ENCODE results near the gene PPP1CA.
"Not testable (repeated sequence)": the region's sequence is repeated elsewhere in the genome, so short reads cannot be mapped to it uniquely, and the experiment has no call there.

Gene PPP1CA

DNA sequence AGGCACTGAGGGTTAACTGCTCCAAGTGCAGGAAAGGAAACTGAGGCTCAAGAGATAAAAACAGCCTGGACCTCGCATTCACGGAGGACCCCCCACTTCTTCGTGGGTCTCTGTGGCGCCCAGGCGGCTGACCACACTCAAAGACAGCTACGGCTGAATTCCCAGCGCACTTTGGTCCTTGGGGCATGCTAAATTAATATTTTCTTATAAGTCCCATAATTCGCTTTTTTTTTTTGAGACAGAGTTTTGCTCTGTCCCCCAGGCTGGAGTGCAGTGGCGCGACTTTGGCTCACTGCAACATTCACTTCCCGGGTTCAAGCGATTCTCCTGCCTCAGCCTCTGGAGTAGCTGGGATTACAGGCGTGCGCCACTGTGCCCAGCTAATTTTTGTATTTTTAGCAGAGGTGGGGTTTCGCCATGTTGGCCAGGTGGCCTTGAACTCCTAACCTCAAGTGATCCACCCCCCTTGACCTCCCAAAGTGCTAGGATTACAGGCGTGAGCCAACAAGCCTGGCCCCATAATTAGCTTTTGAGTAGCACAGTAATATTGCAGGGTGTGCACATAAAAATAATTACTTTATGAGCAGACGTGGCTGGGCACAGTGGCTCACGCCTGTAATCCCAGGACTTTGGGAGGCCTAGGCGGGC is 658 bp upstream of the PPP1CA start:
- not testable (repeated sequence) for DNase-seq (ENCODE audit: low spot score)

DNA sequence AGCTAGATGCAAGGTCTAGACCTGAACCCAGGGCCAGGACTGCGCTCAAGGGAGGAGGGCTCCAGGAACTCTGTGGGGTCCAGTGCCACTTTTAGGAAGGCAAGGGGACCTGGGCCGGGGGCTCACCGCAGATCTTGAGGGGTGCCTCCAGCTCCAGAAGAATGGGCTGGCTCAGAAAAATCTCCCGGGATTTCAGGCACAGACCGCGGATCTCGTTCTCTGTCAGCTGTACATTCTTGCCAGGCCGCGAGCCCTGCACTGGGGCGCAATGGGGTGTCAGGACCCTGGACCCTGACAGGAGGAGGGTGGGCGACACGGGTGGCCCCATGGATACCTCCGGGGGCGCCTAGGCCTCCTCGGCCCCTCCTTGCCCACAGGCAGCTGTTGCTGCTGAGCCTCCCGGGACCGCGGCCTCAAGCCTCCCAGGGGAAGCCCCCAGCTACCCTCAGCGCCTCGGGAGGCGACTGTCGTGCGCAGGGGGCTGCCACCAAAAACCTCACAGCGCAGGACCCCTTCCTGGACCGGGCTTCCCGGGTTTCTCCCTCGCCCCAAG is 640 bp downstream of the PPP1CA start:
- no peak for DNase-seq (ENCODE audit: low spot score)

DNA sequence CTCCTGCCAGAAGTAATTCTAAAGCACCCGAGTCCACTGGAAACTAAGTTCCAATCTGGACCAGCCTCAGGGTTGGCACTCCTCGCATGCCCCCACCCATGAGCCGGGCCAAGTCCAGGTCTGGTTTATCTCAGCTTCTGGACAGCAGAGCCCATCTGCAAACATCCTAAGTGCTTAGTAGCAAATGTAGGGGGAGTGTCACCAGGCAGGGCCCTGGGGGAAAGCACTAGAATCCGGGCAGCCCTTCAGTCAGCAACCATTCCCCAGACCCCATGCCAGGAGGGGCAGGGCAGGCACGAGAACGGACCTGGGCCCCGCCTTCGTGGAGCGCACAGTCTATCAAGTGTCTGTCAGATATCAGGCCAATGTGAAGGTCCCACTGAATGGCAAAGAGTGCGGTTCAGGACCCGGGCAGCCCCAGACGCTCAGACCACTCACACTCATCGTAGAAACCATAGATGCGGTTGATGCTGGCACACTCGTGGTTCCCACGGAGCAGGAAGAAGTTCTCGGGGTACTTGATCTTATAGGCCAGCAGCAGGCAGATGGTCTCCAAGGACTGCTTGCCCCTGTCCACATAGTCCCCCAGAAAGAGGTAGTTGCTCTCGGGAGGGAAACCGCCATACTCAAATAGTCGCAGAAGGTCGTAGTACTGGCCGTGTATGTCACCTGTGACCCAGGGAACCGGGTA is 1.3 kb downstream of the PPP1CA start:
- DNase-seq (ENCODE audit: low spot score): no peak

DNA sequence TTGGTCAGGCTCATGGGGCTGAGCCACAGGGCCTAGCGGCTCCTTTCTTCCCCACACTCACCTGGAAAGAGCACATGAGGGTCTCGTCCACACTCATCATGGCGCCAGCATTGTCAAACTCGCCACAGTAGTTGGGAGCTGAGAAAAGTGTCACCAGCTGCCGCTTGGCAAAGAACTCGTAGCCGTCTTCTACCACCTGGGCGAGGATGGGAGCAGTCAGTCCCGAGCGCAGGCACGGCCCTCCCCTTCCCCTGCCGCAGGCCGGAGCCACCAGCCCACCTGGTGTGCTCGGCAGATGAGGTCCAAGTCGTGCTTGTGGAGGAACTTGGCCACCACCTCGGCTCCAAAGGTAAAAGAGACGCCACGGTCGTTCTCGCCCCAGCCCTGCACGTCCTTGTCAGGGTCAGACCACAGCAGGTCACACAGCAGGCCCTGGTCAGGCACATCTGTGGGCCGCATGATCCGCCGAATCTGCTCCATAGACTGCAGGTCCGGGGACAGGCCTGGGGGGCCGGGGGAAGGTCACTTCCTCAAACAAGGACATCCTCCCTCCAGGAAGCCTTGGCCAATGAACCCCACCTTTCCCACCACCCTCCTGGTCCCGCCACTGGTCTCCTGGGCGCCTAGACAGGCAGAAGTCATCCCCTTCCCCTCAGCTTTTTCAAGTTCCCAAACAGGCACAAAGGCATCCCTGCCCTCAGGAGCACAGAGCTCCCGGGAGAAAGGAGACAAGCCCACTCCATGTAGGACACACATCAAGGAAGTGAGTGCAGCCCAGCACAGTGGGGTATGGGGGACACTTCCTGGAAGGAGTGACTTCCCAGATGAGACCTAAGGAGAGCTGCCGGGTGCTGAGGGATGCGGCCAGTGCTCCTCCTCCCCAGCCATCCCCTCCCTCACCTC is 2.7 kb downstream of the PPP1CA start:
- no peak for DNase-seq (ENCODE audit: low spot score)

- no peak for DNase-seq (ENCODE audit: low spot score)
Measured at GRCh38 chr11:67397986-67398660, 3.5 kb downstream of the PPP1CA start.

DNA sequence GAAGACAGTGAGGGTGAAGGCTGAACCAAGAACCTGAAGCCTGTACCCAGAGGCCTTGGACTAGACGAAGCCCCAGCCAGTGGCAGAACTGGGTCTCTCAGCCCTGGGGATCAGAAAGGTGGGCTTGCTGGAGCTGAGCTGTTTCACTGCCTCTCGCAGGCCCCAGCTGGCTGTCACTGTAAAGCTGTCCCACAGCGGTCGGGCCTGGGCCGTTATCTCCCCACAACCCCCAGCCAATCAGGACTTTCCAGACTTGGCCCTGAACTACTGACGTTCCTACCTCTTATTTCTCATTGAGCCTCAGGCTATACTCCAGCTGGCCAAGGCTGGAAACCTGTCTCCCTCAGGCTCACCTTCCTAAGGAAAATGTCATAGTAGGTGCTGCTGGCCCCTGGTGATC is 4.1 kb downstream of the PPP1CA start:
- no peak for DNase-seq (ENCODE audit: low spot score)

DNA sequence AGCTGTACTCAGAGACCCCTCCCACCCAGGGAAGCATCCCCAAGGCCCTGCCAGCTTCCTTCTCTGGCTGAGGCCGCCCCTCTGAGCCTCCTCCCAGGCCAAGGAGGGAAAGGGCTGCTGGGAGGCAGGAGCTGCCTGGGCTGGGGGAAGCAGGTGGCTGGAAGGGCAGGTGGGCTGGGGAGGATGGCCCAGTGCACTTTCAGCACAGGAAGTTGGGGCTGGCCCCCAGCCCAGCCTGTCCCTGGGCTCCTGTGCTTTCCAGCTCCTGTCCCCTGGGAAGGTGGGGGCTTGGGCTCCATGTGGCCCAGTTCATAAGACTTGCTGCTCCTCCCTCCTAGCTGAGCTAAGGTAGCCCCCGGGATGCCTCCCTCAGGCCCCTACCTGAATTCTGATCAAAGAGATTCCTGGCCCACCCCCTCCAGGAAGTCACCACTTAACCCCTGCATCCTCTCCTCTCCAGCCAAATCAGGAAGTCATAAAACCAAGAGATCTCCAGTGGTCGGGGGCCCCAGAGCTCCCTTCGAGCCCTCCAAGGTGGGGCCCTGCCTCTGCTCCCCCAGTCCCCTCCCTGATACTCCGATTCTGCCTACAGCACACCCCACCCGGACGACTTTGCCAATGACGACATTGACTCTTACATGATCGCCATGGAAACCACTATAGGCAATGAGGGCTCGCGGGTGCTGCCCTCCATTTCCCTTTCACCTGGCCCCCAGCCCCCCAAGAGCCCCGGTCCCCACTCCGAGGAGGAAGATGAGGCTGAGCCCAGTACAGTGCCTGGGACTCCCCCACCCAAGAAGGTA is 4.9 kb downstream of the PPP1CA start:
- no peak for DNase-seq (ENCODE audit: low spot score)

GRCh38 chr11:67396259-67396581 is 5.4 kb downstream of the PPP1CA start:
- no peak for DNase-seq (ENCODE audit: low spot score)

DNA sequence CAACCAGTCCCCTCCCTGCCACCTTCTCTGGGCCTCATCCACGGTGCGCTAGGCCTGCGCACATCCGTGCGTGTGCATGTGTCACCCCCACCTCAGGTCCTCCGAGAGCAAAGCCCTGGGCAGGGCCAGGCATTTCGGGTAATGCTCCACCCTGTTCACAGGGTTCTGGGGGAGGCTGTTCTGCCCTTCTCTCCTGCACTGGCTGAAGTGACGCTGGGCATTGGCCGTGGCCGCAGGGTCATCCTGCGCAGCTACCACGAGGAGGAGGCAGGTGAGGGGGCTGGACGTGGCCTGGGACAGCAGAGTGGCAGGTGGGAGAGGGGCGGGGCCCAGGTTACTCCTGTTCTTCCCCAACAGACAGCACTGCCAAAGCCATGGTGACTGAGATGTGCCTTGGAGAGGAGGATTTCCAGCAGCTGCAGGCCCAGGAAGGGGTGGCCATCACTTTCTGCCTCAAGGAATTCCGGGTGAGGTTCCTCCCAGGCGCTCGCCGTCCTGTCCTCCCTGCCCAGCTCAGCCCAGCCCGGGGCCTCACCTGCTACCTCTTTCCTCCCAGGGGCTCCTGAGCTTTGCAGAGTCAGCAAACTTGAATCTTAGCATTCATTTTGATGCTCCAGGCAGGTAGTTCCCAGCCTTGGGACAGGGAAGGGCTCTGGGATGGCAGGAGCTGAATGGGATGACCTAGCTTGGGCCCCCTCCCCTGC is 6.0 kb downstream of the PPP1CA start:
- DNase-seq (ENCODE audit: low spot score): no peak

DNA sequence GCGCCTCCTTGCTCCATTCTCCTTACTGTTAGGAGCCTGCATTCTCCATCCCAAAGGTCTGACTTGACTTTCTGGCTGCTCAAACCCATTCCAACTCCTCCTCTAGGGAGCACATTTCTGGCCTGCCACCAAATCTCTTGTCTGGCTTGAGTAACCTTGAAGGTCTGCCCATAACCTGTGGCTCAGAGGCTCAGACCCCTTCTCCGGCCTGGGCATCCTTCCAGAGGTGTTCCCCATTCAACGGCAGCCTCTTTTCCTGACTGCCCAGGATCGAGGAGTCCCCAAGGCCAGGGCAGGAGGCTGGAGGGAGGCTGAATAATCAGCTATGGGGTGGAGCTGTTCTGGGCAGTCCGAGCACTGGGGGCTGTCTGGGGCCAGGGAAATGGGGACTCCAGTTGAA is 7.7 kb downstream of the PPP1CA start:
- DNase-seq (ENCODE audit: low spot score): no peak

GRCh38 chr11:67393437-67393836 is 8.2 kb downstream of the PPP1CA start:
- no peak for DNase-seq (ENCODE audit: low spot score)

DNA sequence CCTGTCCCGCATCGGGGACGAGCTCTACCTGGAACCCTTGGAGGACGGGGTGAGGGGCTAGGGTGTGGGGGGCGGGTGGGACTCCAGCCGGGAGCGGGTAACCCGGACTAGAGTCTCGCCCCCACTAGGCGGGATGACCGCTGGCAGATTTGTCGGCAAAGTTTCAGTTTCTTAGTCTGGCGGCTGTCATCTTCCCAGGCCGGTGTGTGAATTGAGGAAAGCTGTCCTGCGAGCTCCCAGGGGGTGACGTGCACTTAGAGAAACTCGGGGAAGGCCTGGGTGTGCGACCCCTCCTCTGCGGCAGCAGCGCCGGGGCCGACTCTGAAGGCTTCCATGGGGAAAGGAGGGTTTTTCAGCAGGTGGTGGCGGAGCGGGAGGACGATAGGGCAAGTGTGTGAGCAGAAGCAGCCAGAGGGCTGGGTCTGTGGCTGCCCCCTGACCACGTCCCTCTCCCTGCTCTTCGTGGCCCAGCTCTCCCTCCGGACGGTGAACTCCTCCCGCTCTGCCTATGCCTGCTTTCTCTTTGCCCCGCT is 9.4 kb downstream of the PPP1CA start:
- DNase-seq (ENCODE audit: low spot score): no peak

- peak; percentile 93 for DNase-seq (ENCODE audit: low spot score)
Measured at GRCh38 chr11:67391304-67392182, 10.1 kb downstream of the PPP1CA start, which contains the start of gene RAD9A. Gene RAD9A, plus strand, starts transcription at chr11:67391986. Its CDS starts 59 bp downstream, at chr11:67392045.

GRCh38 chr11:67390947-67391303 is 10.7 kb downstream of the PPP1CA start:
- DNase-seq (ENCODE audit: low spot score): no peak

- no peak for DNase-seq (ENCODE audit: low spot score)
Measured at GRCh38 chr11:67389477-67389876, 12.2 kb downstream of the PPP1CA start.

DNA sequence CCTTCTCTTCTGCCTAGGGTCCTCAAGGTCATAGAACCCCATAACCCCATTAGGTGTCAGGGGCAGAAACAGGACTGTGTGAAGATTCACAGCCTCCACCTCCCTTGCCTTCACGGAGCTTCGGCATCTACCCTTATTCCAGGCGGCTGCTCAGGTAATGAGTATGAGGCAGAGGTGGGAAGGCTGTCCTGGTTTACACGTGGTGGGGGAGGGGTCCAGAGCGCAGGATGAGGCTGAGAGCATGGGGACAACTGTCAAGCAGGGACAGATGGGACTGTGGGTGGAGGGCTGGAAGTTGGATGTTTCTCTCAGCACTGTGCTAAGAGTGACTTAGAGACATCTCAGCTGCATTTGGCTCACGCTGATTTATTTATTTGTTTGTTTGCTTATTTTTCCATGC is 14.1 kb downstream of the PPP1CA start:
- DNase-seq (ENCODE audit: low spot score): no peak

DNA sequence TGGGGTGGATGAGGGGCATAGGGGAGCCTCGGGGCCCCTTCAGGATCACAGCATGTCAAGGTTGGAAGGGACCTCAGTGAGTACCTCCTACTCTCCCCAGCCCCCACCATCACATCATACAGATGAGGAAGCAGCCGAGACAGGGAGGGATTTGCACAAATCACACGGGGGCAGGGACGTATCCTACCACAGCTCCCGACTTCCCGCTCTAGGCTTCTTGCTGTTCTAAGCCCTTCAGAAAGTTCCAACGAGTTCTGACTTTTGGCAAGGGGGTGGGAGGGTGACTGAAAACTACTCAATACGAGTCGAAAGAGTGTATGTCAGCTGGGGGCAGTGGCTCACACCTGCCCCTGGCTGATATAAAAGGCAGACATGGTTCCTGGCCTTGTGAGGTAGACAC is 14.6 kb downstream of the PPP1CA start:
- peak; percentile 23 for DNase-seq (ENCODE audit: low spot score)

DNA sequence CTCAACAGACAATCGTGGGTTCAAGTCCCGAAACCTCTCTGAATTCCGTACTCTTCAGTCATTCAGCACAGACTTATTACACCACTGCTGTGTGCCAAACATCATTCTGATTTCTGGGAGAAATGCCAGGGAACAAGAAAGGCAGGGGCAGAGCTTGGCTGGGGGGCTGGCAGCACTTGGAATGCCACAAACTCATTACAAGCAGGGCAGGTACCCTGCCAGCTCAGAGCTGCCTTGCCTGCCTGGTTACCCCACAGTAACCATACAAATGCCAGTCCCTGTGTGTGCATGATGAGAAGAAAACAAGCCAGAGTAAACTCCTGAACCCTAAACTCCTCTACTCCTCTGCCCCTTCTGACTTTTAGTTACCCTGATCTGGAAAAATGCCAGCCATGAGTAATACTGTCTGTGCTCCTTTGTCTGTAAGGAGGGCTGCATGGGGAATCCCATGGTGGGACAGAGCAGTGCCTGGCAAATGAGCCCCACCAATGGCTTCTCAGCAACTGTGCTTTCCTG is 16.7 kb downstream of the PPP1CA start:
- DNase-seq (ENCODE audit: low spot score): peak; percentile 56
